ENCODE data around the gene NR2C2AP.
A peak's percentile ranks its signal among the peaks of the same experiment; 100 is the strongest.

NR2C2AP gene

GRCh38 chr19:19191768-19192077 lies 11.5 kb downstream of the NR2C2AP start:
- H3K9ac ChIP-seq (ENCODE audit: low read length): peak overlapping the region; percentile 91
- H3K36me3 ChIP-seq (replicated peaks; ENCODE audit: insufficient read depth, low read length): no peaks in the 10 kb centered on the region
- H3K27ac ChIP-seq (ENCODE audit: low read length): peak overlapping the region; percentile 83; the same call in 1 of the 2 replicates
- H3K79me2 ChIP-seq (ENCODE audit: low read length): peaks cover 38% of the 10 kb centered on the region
- H3K27me3 ChIP-seq (replicated peaks; ENCODE audit: insufficient read depth, low read length): no peaks in the 10 kb centered on the region
- DNase-seq: no peak
- no peaks in the 10 kb centered on the region for H3K9me2 ChIP-seq (replicated peaks; ENCODE audit: insufficient read depth, low read length)
- H4K20me1 ChIP-seq (ENCODE audit: insufficient read depth, low read length): no peaks in the 10 kb centered on the region; the same call in 1 of the 2 replicates
- peaks cover 15% of the 10 kb centered on the region; the same call in 1 of the 2 replicates for H3K4me1 ChIP-seq (ENCODE audit: low read length)
- TF ChIP-seq EZH2 (optimal IDR thresholded peaks at IDR 0.05; ENCODE audit: low read depth, low read length) (no peak), CTCF (IDR thresholded peaks at IDR 0.05; ENCODE audit: low read length) (no peak), EZH2phosphoT487 (IDR thresholded peaks at IDR 0.05; ENCODE audit: low read length) (no peak)
- H3K9me3 ChIP-seq (replicated peaks; ENCODE audit: insufficient read depth, low read length): no peaks in the 10 kb centered on the region
- peak overlapping the region; percentile 79 for H2AFZ ChIP-seq (ENCODE audit: low read length)
- peak overlapping the region; percentile 79; the same call in 1 of the 2 replicates for H3K4me2 ChIP-seq (ENCODE audit: low read depth, low read length)
- H3F3A ChIP-seq (ENCODE audit: insufficient read depth, low read length): 0 out of 2 replicates have a peak, but pooled peaks cover 8% of the 10 kb centered on the region
- H3K4me3 ChIP-seq (ENCODE audit: low read length): peak overlapping the region; percentile 76

GRCh38 chr19:19186742-19187141 lies 16.5 kb downstream of the NR2C2AP start:
- no peak overlapping the region for H2AFZ ChIP-seq (ENCODE audit: low read length)
- 0 out of 2 replicates have a peak, but pooled peaks cover 3% of the 10 kb centered on the region for H3F3A ChIP-seq (ENCODE audit: insufficient read depth, low read length)
- H4K20me1 ChIP-seq (ENCODE audit: insufficient read depth, low read length): no peaks in the 10 kb centered on the region; the same call in 1 of the 2 replicates
- H3K4me1 ChIP-seq (ENCODE audit: low read length): peaks cover 8% of the 10 kb centered on the region; the same call in 1 of the 2 replicates
- H3K9ac ChIP-seq (ENCODE audit: low read length): no peak overlapping the region
- H3K9me2 ChIP-seq (replicated peaks; ENCODE audit: insufficient read depth, low read length): no peaks in the 10 kb centered on the region
- H3K9me3 ChIP-seq (replicated peaks; ENCODE audit: insufficient read depth, low read length): no peaks in the 10 kb centered on the region
- H3K36me3 ChIP-seq (replicated peaks; ENCODE audit: insufficient read depth, low read length): no peaks in the 10 kb centered on the region
- no peak for DNase-seq
- no peak overlapping the region for H3K4me2 ChIP-seq (ENCODE audit: low read depth, low read length)
- no peak overlapping the region for H3K27ac ChIP-seq (ENCODE audit: low read length)
- no peaks in the 10 kb centered on the region for H3K27me3 ChIP-seq (replicated peaks; ENCODE audit: insufficient read depth, low read length)
- H3K79me2 ChIP-seq (ENCODE audit: low read length): peaks cover 32% of the 10 kb centered on the region
- H3K4me3 ChIP-seq (ENCODE audit: low read length): no peak overlapping the region
- TF ChIP-seq CTCF (IDR thresholded peaks at IDR 0.05; ENCODE audit: low read length): no peak
- TF ChIP-seq EZH2phosphoT487 (IDR thresholded peaks at IDR 0.05; ENCODE audit: low read length): no peak
- TF ChIP-seq EZH2 (optimal IDR thresholded peaks at IDR 0.05; ENCODE audit: low read depth, low read length): no peak

GRCh38 chr19:19185853-19186740 lies 17.1 kb downstream of the NR2C2AP start:
- H3K36me3 ChIP-seq (replicated peaks; ENCODE audit: insufficient read depth, low read length): no peaks in the 10 kb centered on the region
- no peak overlapping the region for H3K27ac ChIP-seq (ENCODE audit: low read length)
- H3K4me3 ChIP-seq (ENCODE audit: low read length): no peak overlapping the region
- peaks cover 6% of the 10 kb centered on the region; the same call in 1 of the 2 replicates for H3K4me1 ChIP-seq (ENCODE audit: low read length)
- H4K20me1 ChIP-seq (ENCODE audit: insufficient read depth, low read length): no peaks in the 10 kb centered on the region; the same call in 1 of the 2 replicates
- H3F3A ChIP-seq (ENCODE audit: insufficient read depth, low read length): no peaks in the 10 kb centered on the region
- H3K27me3 ChIP-seq (replicated peaks; ENCODE audit: insufficient read depth, low read length): no peaks in the 10 kb centered on the region
- no peaks in the 10 kb centered on the region for H3K9me2 ChIP-seq (replicated peaks; ENCODE audit: insufficient read depth, low read length)
- TF ChIP-seq EZH2phosphoT487 (IDR thresholded peaks at IDR 0.05; ENCODE audit: low read length) (no peak), CTCF (IDR thresholded peaks at IDR 0.05; ENCODE audit: low read length) (peak; percentile 84)
- no peak overlapping the region for H3K4me2 ChIP-seq (ENCODE audit: low read depth, low read length)
- no peak overlapping the region for H3K9ac ChIP-seq (ENCODE audit: low read length)
- no peaks in the 10 kb centered on the region for H3K9me3 ChIP-seq (replicated peaks; ENCODE audit: insufficient read depth, low read length)
- peaks cover 26% of the 10 kb centered on the region for H3K79me2 ChIP-seq (ENCODE audit: low read length)
- H2AFZ ChIP-seq (ENCODE audit: low read length): no peak overlapping the region
- DNase-seq: peak; percentile 63

All from MM.1S (cell line).